ENCODE results near the gene PBX4. TPM values are rescaled to one million over a fixed set of nuclear protein-coding genes. Genes with fewer than 3 reads are reported as not detected.

PBX4 gene
- total and polyA plus RNA-seq, 10 of the 15 experiments (the other 5 are each of a cell fraction or from before 2014, with no cell fraction given), result 0.18 to 17.3 (median 4.2) TPM

DNA sequence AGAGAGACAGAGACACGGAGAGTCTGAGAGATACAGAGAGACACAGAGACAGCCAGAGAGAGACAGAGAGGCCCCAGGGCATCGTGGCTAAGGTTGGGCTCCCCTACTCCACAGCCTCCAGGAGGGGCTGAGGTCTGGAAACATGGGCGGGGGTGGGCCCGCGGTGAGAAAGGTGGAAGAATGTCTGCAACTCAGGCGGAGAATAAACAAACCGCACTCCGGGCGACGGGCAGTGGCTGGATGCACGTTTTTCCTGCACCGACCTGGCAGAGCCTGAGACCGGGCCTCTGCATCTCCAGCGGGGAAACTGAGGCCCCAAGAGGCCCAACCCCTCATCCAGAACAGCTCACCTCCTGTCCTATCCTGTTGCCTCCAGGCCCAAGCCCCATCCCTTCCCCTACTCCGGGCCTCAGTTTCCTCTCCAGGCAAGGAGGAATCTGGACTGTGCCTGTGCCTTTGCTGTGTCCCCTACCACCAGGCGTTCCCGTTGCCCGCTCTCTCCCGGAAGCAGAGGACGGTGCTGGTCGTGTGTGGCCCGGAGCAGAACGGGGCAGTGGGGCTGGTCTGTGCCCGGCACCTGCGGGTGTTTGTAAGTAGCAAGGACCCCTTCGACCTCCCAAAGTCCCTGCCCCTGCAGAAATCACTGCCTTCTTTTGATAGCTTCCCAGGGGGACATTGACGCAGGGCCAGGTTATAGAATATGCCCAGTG lies 83.8 kb downstream of the PBX4 start:
- SMC1A ChIA-PET (ENCODE audit: uncharacterized antibody, unreplicated experiment), result interaction anchor here (0.7 kb wide), 1 partner anchor 127 kb away, joined by 3 read pairs; no protein-coding TSS in a partner anchor
- CTCF ChIA-PET, result interaction anchor here (0.6 to 1.1 kb wide), 2 partner anchors 19 to 110 kb away, joined by 3 read pairs; no protein-coding TSS in a partner anchor
- intact Hi-C loops (cut with micrococcal nuclease; ENCODE audit: unreplicated experiment) (no loop called here), in situ Hi-C loops (cut with MboI) (loop anchor here (25.0 kb wide), 4 partner anchors 878 to 1503 kb away; partner anchors contain the start of genes ZNF66 and ZNF737)
- no peak overlapping the region for H3K4me3 ChIP-seq
- H3K36me3 ChIP-seq (ENCODE audit: control insufficient read depth in 2 of 2, insufficient read depth in 2 of 2, low read length in 1 of 2), result peaks cover 0 to 3% of the 10 kb centered on the region in 2 experiments; a peak in 2 of 4 replicates
- no peak overlapping the region for H3K27ac ChIP-seq (ENCODE audit: control insufficient read depth, insufficient read depth)
- H3K9me3 ChIP-seq (replicated peaks; ENCODE audit: control insufficient read depth, insufficient read depth, low read length), result no peaks in the 10 kb centered on the region; the same call in 2 of the 3 replicates
- H3K4me1 ChIP-seq (ENCODE audit: control insufficient read depth, insufficient read depth, low read length), result no peaks in the 10 kb centered on the region
- POLR2A ChIA-PET, result interaction anchor here (0.5 to 0.6 kb wide), 2 partner anchors 88 to 209 kb away, joined by 3 to 7 read pairs; no protein-coding TSS in a partner anchor
- no peak for TF ChIP-seq PAX8 (IDR thresholded peaks at IDR 0.05)
- TF ChIP-seq MYC (IDR thresholded peaks at IDR 0.05; ENCODE audit: insufficient read depth, insufficient read length, insufficient replicate concordance, low read length, severe bottlenecking), result no peak
- TF ChIP-seq, protein P1, sequence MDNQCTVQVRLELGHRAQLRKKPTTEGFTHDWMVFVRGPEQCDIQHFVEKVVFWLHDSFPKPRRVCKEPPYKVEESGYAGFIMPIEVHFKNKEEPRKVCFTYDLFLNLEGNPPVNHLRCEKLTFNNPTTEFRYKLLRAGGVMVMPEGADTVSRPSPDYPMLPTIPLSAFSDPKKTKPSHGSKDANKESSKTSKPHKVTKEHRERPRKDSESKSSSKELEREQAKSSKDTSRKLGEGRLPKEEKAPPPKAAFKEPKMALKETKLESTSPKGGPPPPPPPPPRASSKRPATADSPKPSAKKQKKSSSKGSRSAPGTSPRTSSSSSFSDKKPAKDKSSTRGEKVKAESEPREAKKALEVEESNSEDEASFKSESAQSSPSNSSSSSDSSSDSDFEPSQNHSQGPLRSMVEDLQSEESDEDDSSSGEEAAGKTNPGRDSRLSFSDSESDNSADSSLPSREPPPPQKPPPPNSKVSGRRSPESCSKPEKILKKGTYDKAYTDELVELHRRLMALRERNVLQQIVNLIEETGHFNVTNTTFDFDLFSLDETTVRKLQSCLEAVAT (IDR thresholded peaks at IDR 0.05), result no peak
- TF ChIP-seq, protein P2, sequence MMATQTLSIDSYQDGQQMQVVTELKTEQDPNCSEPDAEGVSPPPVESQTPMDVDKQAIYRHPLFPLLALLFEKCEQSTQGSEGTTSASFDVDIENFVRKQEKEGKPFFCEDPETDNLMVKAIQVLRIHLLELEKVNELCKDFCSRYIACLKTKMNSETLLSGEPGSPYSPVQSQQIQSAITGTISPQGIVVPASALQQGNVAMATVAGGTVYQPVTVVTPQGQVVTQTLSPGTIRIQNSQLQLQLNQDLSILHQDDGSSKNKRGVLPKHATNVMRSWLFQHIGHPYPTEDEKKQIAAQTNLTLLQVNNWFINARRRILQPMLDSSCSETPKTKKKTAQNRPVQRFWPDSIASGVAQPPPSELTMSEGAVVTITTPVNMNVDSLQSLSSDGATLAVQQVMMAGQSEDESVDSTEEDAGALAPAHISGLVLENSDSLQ (IDR thresholded peaks at IDR 0.05), result no peak
- no peak for TF ChIP-seq TCF7 (IDR thresholded peaks at IDR 0.05; ENCODE audit: borderline replicate concordance)
- TF ChIP-seq NR2F1 (conservative IDR thresholded peaks at IDR 0.05), result no peak
- no peak overlapping the region for H3K4me2 ChIP-seq (ENCODE audit: control insufficient read depth, insufficient read depth)
- FAIRE-seq, result no peak
- no peak overlapping the region for H3K9ac ChIP-seq (ENCODE audit: control insufficient read depth, insufficient read depth, low read length)
- WGBS (ENCODE audit: insufficient coverage, insufficient replicate concordance, low lambda C conversion rate, missing lambda C conversion rate), result 92% methylated on average over 27 of the region's 27 CpGs
- no peak for ATAC-seq
- RAD21 ChIA-PET (ENCODE audit: unreplicated experiment), result no interaction called here
- no peaks in the 10 kb centered on the region for H3K79me2 ChIP-seq (ENCODE audit: control insufficient read depth, insufficient read depth, low read length)
- H2AFZ ChIP-seq (ENCODE audit: control insufficient read depth, low read depth, low read length), result no peak overlapping the region
- DNase-seq (ENCODE audit: low read depth, low spot score), result no peak
- H3K27me3 ChIP-seq (replicated peaks in 1 of 2; ENCODE audit: control insufficient read depth in 2 of 2, insufficient read depth in 2 of 2, low read length in 1 of 2), result peaks cover 0 to 3% of the 10 kb centered on the region in 2 experiments; a peak in 1 of 4 replicates
- no peaks in the 10 kb centered on the region for H4K20me1 ChIP-seq (ENCODE audit: control insufficient read depth, insufficient read depth)
- no TSS peak for BruUV-seq (replicated peaks)
